Esophagus squamous epithelium (tissue), 5 donors: ENCODE results near the gene NISCH. TPM values are rescaled to one million over a fixed set of nuclear protein-coding genes. Genes with fewer than 3 reads are reported as not detected.

Experiments
- DNase-seq: peaks from one replicate; lab custom pipeline; 2025; lab: John Stamatoyannopoulos, UW
- H3K27ac ChIP-seq, 4 donors: fragments of 200-600 bp; sonication (generic); one replicate each; pipeline ENCODE4 v1.5.1; 2016 to 2019; ENCODE audit warnings: mild to moderate bottlenecking in 1 of 4
- H3K27me3 ChIP-seq, 4 donors: fragments of 200-600 bp; sonication (generic); 1 replicate in 3 of 4; 2 replicates in 1 of 4; pipeline versions ENCODE4 v1.5.1 to v1.6.0; 2017 to 2021; ENCODE audit warnings: antibody characterized with exemption in 1 of 4
- H3K36me3 ChIP-seq, 3 donors: fragments of 200-600 bp; sonication (generic); one replicate each; pipeline ENCODE4 v1.5.1; 2016 to 2019
- H3K4me1 ChIP-seq, 3 donors: fragments of 200-600 bp; sonication (generic); one replicate each; pipeline ENCODE4 v1.5.1; 2017 to 2019
- H3K4me3 ChIP-seq, 4 donors: fragments of 200-600 bp; sonication (generic); 1 replicate in 3 of 4; 2 replicates in 1 of 4; pipeline ENCODE4 v1.5.1; 2016 to 2019; ENCODE audit warnings: mild to moderate bottlenecking in 2 of 4, moderate library complexity in 1 of 4
- H3K9me3 ChIP-seq, 3 donors: fragments of 200-600 bp; sonication (generic); one replicate each; pipeline ENCODE4 v1.5.1; 2016 to 2019
- POLR2A ChIP-seq, 4 donors: fragments of 450-650 bp; IDR thresholded peaks; one replicate each; pipeline ENCODE4 v1.6.1; 2017; ENCODE audit warnings: antibody characterized with exemption in 4 of 4, mild to moderate bottlenecking in 4 of 4, moderate library complexity in 3 of 4
- WGBS, 2 donors: methylation state at CpG; one replicate each; pipeline ENCODE4 v1.1.5; 2018; 5-methylcytosine and 5-hydroxymethylcytosine counted together
- intact Hi-C: fragments of 100-400 bp; cut with DNase I; formaldehyde crosslinking; loops from one replicate; pipeline ENCODE4 v1.15.0; 2022
- total RNA-seq, 4 donors: library from RNA; depleted of rRNA; stranded (reverse); fragments of >200 nt; gene quantifications; one replicate each; pipeline ENCODE4 v1.1.0, GENCODE V29; 2016
- TF ChIP-seq, protein P1 (sequence below), 6 experiments: fragments of 450-650 bp in 4 of 6; fragments of 200-600 bp in 2 of 6; sonication (generic) in 2 of 6; IDR thresholded peaks; one replicate each; pipeline ENCODE4 v1.5.1; 2016 to 2019; ENCODE audit warnings: antibody characterized with exemption in 6 of 6, mild to moderate bottlenecking in 4 of 6, moderate library complexity in 4 of 6
- donor health status: DM: yes; HTN: yes; CAD: no.

Gene NISCH
- total RNA-seq, 4 donors from 2014 or later: 33.6 to 82.2 (median 40.6) TPM

DNA sequence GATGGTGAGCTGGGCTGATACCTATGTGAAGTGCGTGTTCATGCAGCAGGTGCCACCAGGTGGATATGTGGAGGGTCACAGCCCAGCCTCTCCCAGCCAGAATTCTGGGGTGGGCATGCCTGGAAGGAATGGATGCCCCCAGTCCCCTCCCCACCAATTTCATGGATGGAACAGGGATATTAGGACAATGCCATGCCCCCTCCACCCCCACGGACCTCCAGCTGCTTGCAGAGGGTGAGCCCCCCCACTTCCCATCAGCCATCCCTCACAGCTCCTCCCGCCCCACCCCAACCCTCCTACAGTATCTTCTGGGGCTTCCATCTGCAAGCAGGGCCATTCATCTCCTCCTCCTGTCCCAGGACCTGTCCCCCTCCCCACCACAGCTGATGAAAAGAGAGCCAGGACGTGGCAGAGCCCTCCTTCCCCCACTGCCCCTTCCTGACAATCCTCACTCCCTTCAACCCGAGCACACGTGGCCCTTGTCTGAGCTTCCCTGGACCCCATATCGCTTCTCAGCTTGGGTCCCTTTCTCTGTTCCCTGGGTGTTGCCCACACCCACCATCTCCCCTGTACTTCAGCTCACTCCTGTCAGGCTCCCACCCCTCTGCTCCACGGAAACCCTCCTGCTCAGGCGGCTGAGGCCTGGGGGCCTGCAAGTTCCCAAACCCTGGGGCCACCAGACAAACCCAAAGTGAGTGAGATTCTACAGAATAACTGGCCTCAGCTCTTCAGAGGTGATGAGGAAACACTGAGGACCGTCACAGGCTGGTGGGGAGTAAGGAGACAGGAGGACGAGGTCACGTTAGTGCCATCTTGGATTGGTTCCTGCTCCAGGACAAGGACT, 7.7 kb upstream of the NISCH start:
- TF ChIP-seq POLR2A (IDR thresholded peaks at IDR 0.05): no peak
- TF ChIP-seq, protein P1, sequence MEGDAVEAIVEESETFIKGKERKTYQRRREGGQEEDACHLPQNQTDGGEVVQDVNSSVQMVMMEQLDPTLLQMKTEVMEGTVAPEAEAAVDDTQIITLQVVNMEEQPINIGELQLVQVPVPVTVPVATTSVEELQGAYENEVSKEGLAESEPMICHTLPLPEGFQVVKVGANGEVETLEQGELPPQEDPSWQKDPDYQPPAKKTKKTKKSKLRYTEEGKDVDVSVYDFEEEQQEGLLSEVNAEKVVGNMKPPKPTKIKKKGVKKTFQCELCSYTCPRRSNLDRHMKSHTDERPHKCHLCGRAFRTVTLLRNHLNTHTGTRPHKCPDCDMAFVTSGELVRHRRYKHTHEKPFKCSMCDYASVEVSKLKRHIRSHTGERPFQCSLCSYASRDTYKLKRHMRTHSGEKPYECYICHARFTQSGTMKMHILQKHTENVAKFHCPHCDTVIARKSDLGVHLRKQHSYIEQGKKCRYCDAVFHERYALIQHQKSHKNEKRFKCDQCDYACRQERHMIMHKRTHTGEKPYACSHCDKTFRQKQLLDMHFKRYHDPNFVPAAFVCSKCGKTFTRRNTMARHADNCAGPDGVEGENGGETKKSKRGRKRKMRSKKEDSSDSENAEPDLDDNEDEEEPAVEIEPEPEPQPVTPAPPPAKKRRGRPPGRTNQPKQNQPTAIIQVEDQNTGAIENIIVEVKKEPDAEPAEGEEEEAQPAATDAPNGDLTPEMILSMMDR (IDR thresholded peaks at IDR 0.05): no peak
- Histone ChIP-seq H3K36me3 (no peaks in the 10 kb centered on the region), H3K4me1 (peaks cover 3 to 15% (median 5%) of the 10 kb centered on the region in 3 donors), H3K27ac (no peak overlapping the region), H3K4me3 (no peak overlapping the region), H3K27me3 (no peaks in the 10 kb centered on the region), H3K9me3 (no peaks in the 10 kb centered on the region)
- intact Hi-C loops: no loop called here
- no peak for DNase-seq
- 65 to 80% methylated on average over 7 to 9 of the region's 12 CpGs for WGBS, 2 donors

DNA sequence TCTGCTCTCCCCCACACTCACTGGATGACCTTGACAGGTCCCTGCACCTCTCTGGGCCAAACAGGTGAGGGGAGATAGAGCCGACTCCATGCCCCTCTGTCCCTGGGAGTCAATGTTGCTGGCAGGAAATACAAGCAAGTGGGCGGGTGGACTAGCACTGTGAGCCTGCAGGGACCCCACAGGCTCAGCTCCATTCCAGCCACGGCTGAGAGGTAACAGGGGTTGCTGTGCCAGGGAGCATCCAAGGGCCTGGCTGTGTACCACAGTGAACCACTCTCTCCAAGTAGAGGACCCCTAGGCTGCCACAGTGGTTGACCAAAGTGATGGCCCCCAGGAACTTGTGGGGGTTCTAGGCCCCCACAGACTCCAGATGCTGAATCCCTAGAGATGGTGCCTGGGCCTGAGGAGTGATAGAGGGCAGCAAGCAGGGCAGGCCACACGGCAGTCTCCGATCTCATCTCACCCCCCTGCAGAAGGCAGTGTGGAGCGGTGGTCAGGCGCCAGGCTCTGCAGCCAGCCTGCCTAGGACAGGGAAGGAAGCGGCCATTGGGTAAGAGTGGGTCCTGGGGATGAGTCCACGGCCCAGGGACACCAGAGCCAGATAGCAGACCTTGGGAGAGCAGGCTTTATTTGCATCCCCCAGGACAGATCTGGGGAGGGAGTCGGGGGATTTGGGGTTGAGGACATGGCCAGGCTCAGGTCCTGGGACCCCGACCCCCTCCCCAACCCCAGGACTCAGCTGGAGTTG, 4.7 kb upstream of the NISCH start:
- no peak overlapping the region for H3K27ac ChIP-seq
- H3K4me1 ChIP-seq: peaks cover 10 to 24% (median 17%) of the 10 kb centered on the region in 3 donors
- no peaks in the 10 kb centered on the region for H3K36me3 ChIP-seq
- 89 to 100% methylated on average over 1 to 8 of the region's 11 CpGs for WGBS, 2 donors
- TF ChIP-seq, protein P1 (IDR thresholded peaks at IDR 0.05): no peak
- TF ChIP-seq POLR2A (IDR thresholded peaks at IDR 0.05): no peak
- no peak for DNase-seq
- H3K4me3 ChIP-seq: no peak overlapping the region
- intact Hi-C loops: no loop called here
- H3K9me3 ChIP-seq: no peaks in the 10 kb centered on the region
- H3K27me3 ChIP-seq: no peaks in the 10 kb centered on the region

DNA sequence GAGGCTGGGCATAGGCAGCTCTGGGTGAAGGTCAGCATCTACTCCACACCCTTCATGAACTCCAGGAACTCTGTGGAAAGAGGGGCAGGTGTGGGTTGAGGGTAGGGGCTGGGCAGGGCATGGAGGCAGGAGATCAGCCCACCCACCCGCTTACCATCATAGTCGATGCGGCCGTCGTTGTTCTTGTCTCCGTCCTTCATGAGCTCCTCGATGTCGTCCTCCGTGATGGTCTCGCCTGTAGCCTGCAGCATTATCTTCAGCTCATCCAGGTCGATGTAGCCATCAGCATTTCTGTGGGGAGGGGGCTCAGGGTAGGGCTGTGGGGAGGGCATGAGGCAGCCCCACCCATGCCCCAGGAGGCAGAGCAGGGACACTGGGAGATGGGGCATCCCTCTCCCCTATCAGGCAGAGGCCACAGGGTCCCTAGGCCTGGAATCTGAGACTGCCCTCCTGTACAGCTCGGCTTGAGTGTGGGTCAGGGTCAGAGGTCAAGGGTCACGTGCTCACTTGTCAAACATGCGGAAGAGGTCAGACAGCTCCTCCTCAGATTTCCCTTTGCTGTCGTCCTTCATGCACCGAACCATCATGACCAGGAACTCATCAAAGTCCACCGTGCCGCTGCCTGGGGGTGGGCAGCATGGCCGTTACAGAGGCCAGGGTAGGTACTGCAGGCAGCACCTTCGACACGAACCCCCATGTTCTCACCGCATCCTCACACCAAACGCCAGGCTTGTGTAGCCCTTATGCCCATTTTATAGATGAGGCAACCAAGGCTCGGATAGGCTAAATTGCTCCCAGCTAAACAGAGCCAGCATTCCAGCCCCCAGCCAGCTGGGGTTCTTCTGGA, 3.9 kb upstream of the NISCH start:
- H3K4me1 ChIP-seq: peaks cover 12 to 32% (median 20%) of the 10 kb centered on the region in 3 donors
- 86 to 94% methylated on average over 15 to 24 of the region's 24 CpGs for WGBS, 2 donors
- intact Hi-C loops: no loop called here
- no peak for DNase-seq
- no peak overlapping the region for H3K27ac ChIP-seq
- no peak overlapping the region for H3K4me3 ChIP-seq
- no peaks in the 10 kb centered on the region for H3K36me3 ChIP-seq
- TF ChIP-seq POLR2A (IDR thresholded peaks at IDR 0.05): no peak
- TF ChIP-seq, protein P1 (IDR thresholded peaks at IDR 0.05): no peak
- H3K27me3 ChIP-seq: no peaks in the 10 kb centered on the region
- no peaks in the 10 kb centered on the region for H3K9me3 ChIP-seq

DNA sequence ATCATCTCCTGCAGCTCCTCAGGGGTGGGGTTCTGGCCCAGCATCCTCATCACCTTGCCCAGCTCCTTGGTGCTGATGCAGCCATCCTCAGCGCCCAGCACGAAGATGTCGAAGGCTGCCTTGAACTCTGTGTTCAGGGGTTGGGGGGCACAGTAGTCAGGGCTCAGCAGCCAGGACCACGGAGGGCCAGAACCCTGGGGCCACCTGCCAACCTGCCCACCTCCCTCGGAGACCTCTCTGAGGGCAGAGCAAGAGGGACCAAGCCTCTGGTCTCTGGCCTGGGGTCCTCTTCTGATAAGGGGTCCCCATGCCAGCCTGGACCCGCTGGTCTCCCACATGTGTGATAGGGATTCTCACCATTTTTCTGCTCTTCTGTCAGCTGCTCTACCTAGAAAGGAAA, 3.3 kb upstream of the NISCH start:
- Histone ChIP-seq H3K27ac (no peak overlapping the region), H3K4me3 (no peak overlapping the region), H3K4me1 (peaks cover 18 to 34% (median 22%) of the 10 kb centered on the region in 3 donors), H3K36me3 (no peaks in the 10 kb centered on the region), H3K27me3 (no peaks in the 10 kb centered on the region), H3K9me3 (no peaks in the 10 kb centered on the region)
- intact Hi-C loops: no loop called here
- TF ChIP-seq, protein P1 (IDR thresholded peaks at IDR 0.05): no peak
- no peak for TF ChIP-seq POLR2A (IDR thresholded peaks at IDR 0.05)
- WGBS, 2 donors: 100% methylated on average over 1 of the region's 6 CpGs; no CpG with 5 or more reads in 1 of the 2 donors
- no peak for DNase-seq
